ENCODE results near the gene UNC80. TPM values are rescaled to one million over a fixed set of nuclear protein-coding genes. Genes with fewer than 3 reads are reported as not detected.
A peak's percentile ranks its signal among the peaks of the same experiment; 100 is the strongest.

UNC80 gene
- polyA plus RNA-seq, 2 of the 4 experiments (the other 2 are of a cell fraction): not detected

DNA sequence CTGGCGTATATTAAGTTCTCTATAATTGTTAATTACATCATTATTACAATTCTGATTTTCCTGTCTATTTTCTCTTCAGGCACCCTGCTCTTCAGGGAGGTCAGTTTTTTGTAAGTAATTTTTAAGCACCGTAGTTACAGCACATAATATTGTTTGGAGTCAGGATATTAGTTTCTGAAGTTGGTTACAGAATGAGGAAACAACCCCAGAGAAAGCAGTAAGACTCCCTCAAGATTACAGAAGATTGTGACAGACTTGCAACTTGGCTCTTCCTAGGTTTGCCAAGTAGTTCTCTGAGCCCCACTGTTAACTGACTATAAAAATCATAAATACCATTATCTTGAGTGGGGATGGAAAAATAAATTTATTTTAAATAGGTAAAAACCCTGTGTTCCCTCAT lies 231.7 kb downstream of the UNC80 start:
- peaks cover 20% of the 10 kb centered on the region; the same call in 2 of the 3 replicates for H3K4me1 ChIP-seq
- ChIA-PET POLR2A (no interaction called here), CTCF (no interaction called here)
- H3K27ac ChIP-seq: peak overlapping the region; percentile 80 to 92
- TF ChIP-seq MAFK (IDR thresholded peaks at IDR 0.05; ENCODE audit: partially characterized antibody) (no peak), JUN (IDR thresholded peaks at IDR 0.05) (no peak), CHD2 (IDR thresholded peaks at IDR 0.05; ENCODE audit: low read length, partially characterized antibody) (no peak), RFX5 (IDR thresholded peaks at IDR 0.05) (no peak), SREBF2 (IDR thresholded peaks at IDR 0.05) (no peak), SMC3 (IDR thresholded peaks at IDR 0.05) (no peak), ZSCAN20 (CRISPR knock-in tag; IDR thresholded peaks at IDR 0.05) (no peak), ZNF302 (CRISPR knock-in tag; IDR thresholded peaks at IDR 0.05) (no peak), KDM5A (IDR thresholded peaks at IDR 0.05) (no peak), HOXA7 (CRISPR knock-in tag; IDR thresholded peaks at IDR 0.05) (no peak), BHLHE40 (IDR thresholded peaks at IDR 0.05; ENCODE audit: low read depth, low read length) (no peak), HOXB5 (CRISPR knock-in tag; IDR thresholded peaks at IDR 0.05) (no peak)
- TF ChIP-seq, protein P1, sequence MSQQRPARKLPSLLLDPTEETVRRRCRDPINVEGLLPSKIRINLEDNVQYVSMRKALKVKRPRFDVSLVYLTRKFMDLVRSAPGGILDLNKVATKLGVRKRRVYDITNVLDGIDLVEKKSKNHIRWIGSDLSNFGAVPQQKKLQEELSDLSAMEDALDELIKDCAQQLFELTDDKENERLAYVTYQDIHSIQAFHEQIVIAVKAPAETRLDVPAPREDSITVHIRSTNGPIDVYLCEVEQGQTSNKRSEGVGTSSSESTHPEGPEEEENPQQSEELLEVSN (IDR thresholded peaks at IDR 0.05; ENCODE audit: borderline replicate concordance, low read depth): no peak
- TF ChIP-seq, protein P2, sequence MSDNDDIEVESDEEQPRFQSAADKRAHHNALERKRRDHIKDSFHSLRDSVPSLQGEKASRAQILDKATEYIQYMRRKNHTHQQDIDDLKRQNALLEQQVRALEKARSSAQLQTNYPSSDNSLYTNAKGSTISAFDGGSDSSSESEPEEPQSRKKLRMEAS (IDR thresholded peaks at IDR 0.05): no peak
- TF ChIP-seq, protein P3, sequence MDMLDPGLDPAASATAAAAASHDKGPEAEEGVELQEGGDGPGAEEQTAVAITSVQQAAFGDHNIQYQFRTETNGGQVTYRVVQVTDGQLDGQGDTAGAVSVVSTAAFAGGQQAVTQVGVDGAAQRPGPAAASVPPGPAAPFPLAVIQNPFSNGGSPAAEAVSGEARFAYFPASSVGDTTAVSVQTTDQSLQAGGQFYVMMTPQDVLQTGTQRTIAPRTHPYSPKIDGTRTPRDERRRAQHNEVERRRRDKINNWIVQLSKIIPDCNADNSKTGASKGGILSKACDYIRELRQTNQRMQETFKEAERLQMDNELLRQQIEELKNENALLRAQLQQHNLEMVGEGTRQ (IDR thresholded peaks at IDR 0.05): no peak
- TF ChIP-seq, protein P4, sequence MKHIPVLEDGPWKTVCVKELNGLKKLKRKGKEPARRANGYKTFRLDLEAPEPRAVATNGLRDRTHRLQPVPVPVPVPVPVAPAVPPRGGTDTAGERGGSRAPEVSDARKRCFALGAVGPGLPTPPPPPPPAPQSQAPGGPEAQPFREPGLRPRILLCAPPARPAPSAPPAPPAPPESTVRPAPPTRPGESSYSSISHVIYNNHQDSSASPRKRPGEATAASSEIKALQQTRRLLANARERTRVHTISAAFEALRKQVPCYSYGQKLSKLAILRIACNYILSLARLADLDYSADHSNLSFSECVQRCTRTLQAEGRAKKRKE (CRISPR knock-in tag; IDR thresholded peaks at IDR 0.05; ENCODE audit: low read depth): no peak
- 2% methylated on average over 2 of the region's 2 CpGs for WGBS (ENCODE audit: missing lambda C conversion rate)
- H3K4me3 ChIP-seq: peak overlapping the region; percentile 74
- FAIRE-seq: no peak
- no peaks in the 10 kb centered on the region for H3K9me3 ChIP-seq
- peak overlapping the region; percentile 70 for H3K4me2 ChIP-seq
- DNase-seq (ENCODE audit: low read depth in 1 of 2, low spot score in 1 of 2): no peak
- no peak for ATAC-seq

DNA sequence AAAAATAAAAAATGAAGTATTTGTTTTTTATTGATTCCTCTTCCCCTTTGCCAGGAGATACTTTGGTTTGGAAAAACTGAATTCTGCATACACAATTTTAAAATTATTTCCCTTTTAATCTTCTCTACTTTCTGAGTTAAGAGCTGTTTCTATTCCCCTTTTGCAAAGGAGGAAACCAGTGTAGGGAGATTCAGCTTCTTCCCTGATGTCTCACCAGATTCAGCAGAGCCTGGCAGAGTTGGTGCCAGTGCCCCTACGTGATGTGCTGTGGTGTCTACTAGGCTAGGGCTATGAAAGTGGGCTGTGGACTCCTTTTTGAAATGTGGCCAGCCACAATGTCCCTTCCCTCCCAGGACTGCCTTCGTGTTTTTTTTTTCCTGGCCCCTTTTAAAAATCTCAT lies 233.2 kb downstream of the UNC80 start:
- Histone ChIP-seq H3K9me3 (no peaks in the 10 kb centered on the region), H3K4me1 (peaks cover 20% of the 10 kb centered on the region; the same call in 2 of the 3 replicates), H3K27ac (no peak overlapping the region), H3K4me3 (no peak overlapping the region), H3K4me2 (peak overlapping the region; percentile 70; the same call in 2 of the 3 replicates)
- CTCF ChIA-PET: no interaction called here
- no peak for ATAC-seq
- no peak for DNase-seq (ENCODE audit: low read depth in 1 of 2, low spot score in 1 of 2)
- TF ChIP-seq ESRRA (IDR thresholded peaks at IDR 0.05; ENCODE audit: borderline replicate concordance, low read length) (no peak), MYC (IDR thresholded peaks at IDR 0.05; ENCODE audit: borderline replicate concordance, low read length) (no peak), CHD2 (IDR thresholded peaks at IDR 0.05; ENCODE audit: low read length, partially characterized antibody) (no peak), MAFK (IDR thresholded peaks at IDR 0.05; ENCODE audit: partially characterized antibody) (no peak), RARB (CRISPR knock-in tag; IDR thresholded peaks at IDR 0.05) (no peak), RNF2 (IDR thresholded peaks at IDR 0.05; ENCODE audit: borderline replicate concordance, low read depth) (no peak), EP300 (IDR thresholded peaks at IDR 0.05) (no peak), PHF8 (IDR thresholded peaks at IDR 0.05; ENCODE audit: borderline replicate concordance, low read depth) (no peak)
- TF ChIP-seq, protein P1 (IDR thresholded peaks at IDR 0.05; ENCODE audit: borderline replicate concordance, low read depth): no peak
- TF ChIP-seq, protein P5, sequence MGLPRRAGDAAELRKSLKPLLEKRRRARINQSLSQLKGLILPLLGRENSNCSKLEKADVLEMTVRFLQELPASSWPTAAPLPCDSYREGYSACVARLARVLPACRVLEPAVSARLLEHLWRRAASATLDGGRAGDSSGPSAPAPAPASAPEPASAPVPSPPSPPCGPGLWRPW (IDR thresholded peaks at IDR 0.05): no peak
- TF ChIP-seq, protein P3 (IDR thresholded peaks at IDR 0.05): no peak
- TF ChIP-seq, protein P6, sequence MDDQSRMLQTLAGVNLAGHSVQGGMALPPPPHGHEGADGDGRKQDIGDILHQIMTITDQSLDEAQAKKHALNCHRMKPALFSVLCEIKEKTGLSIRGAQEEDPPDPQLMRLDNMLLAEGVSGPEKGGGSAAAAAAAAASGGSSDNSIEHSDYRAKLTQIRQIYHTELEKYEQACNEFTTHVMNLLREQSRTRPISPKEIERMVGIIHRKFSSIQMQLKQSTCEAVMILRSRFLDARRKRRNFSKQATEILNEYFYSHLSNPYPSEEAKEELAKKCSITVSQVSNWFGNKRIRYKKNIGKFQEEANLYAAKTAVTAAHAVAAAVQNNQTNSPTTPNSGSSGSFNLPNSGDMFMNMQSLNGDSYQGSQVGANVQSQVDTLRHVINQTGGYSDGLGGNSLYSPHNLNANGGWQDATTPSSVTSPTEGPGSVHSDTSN (IDR thresholded peaks at IDR 0.05): no peak
- WGBS (ENCODE audit: missing lambda C conversion rate): 80% methylated on average over 2 of the region's 2 CpGs
- POLR2A ChIA-PET: no interaction called here
- no peak for FAIRE-seq
